Activated T-helper 1 cell treated with anti-CD3 and anti-CD28 coated beads, Interleukin-2, amount 50 U/mL, for 16 hours (primary cell): ENCODE data around the gene C16orf74.

ENCODE experiments used
- DNase-seq, 2 donors: peaks; one replicate each; pipeline ENCODE4 v3.0.0-alpha.2; 2020; ENCODE audit warnings: low read depth in 1 of 2, low spot score in 1 of 2

C16orf74 gene

DNA sequence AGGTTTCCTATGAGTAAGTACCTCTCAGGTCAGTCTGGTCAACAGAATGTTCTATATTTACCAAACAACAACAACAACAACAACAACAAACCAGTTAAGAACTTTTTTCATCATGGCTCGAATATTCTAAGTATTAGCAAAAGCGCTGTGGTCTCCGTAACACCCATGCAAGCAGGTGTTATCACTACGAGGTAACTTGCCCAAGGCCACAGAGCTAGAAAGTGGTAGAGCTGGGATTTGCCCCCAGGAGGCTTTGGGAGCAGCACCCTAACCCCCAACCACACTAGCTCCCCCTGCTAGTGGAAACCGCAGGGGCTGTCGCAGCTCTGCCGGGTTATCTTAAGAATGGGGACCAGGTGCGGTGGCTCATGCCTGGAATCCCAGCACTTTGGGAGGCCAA, 23.9 kb upstream of the C16orf74 start:
- DNase-seq, result no peak

DNA sequence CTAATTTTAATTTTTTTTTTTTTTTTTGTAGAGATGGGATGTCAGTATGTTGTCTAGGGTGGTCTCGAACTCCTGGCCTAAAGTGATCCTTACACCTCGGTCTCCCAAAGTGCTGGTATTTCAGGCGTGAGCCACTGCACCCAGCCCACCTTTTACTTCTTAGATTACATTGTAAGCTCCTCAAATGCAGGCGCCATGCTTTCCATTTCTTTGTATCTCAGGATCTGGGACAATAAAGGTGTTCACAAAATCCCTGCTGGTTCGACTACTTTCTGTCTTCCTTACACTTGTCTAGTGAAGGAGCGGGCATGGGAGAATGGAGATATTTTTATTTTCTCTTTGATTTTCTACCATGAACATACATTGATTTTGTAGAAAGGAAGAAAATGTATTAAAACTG, 23.2 kb upstream of the C16orf74 start:
- no peak for DNase-seq

DNA sequence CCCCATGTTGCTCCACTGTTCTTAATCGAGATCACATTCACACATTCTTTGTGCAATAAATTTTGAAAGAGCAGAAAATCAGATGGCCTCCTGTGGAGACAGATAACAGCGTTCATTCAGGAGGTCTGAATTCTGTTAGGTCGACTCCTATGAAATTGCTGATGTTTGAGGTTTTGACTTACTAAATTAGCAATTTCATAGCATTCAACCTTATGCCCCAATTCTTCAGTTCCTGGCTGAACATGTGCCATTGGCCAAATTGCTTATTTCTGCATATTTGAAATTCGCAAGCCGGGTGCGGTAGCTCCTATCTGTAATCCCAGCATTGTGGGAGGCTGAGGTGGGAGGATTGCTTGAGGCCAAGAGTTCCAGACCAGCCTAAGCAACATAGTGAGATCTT, 22.1 kb upstream of the C16orf74 start:
- no peak for DNase-seq

DNA sequence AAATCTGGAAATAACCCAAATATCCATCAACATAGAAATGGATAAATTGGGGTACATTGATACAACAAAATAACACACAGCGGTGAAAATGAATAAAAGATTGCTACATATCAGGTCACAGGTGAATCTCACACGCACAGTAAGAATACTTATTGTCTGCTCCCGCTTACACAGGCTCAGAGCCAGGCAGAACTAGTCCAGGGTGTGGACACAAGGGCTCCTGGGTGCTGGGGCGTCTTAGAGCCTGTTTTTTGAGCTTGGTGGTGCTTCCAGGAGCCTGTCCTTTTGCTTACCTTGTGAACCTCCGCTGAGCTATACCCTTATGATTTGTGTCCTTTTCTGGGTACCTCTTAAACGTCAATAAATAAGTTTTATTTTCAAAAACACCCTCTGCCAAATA, 19.8 kb upstream of the C16orf74 start:
- DNase-seq, result no peak

DNA sequence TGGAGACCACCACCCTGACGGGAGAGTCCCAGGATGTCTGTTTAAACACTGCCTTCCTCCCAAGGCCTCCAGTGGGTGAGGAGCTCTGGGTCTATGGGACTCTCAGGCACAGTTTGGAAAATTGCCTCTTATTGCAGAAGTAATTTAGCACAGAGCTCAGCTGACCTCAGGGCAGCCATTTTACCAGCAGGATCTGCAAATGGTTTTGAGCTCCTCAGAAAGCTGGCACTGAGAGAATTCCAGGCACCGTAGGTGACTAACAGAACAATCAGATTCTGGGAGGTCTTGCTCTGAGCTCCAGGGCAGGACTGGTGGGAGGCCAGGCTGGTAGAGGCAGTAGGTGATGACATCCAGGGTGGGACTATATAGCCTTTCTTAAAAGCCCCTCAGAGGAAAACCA, 17.3 kb upstream of the C16orf74 start:
- no peak for DNase-seq

DNA sequence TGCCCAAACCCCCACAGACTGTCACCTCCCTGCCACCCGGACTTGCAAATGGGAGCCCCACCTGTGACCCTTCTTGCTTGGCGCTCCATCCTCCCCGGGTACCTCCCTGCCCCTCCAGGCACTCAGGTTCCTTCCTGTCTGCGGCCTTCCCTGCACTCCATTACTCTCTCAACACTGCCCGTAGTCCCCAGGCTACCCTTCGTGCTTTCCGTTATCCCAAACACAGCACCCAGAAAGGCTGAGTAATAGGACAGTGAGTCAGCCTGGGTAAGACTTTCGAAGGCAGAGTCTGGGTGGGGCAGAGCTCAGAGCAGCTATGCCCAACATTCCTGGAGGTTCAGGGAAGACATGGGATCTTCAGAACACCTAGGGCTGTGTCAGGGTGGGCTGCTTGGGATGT, 16.6 kb upstream of the C16orf74 start:
- DNase-seq, result no peak

DNA sequence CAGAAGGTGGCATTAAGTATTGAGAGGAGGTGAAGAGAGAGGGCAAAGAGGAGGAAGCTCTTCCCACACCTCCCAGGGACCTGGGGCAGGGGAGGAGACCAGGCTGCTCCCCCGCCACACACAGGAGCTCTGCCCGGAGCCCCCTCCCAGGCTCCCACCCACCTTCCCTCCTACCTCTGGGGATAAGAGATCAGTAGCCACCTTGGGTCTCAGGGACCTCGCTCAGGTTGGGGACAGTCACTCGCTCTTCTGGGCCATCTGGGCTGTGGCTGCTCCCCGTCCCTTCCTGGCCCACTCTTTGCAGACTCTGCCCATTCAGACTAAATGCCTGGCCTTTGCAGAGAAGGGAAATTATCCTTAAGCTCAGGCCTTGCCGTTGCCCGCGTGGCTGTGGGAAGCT, 14.9 kb upstream of the C16orf74 start:
- DNase-seq, result no peak

DNA sequence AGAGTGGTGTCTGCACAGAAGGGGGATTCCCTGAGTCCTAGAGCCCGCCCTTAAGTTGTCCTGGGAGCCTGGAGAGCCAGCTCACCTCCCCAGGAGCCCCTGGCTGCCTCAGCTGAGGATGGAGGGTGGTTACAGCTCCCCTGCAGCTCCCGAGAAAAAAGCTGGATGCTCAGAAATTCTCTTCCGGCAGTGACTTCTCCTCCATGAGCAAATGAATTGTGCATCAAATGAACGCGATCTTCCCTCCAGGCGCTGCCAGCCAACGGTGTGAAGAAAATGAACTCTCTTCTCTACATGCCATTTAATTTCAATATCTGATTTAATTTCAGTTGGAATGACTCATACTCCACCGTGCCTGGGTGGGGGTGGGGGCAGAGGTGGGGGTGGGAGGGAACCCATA, 14.3 kb upstream of the C16orf74 start:
- no peak for DNase-seq

DNA sequence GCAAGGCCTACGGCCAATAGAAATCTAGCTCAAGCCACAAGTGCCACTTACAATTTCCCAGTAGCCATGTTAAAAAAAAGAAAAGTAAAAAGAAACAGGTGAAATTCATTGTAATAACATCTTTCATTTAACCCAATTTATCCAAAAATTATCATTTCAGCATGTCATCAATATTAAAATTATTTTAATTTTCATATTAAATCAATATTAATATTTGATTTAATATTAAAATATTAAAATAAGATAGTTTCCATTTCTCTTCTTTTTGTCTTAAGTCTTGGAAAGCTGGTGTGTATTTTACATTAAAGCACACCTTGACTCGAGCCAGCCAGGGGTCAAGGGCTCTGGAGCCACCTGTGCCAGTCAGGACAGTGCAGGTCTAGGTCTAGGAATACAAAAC, 12.7 kb upstream of the C16orf74 start:
- no peak for DNase-seq

DNA sequence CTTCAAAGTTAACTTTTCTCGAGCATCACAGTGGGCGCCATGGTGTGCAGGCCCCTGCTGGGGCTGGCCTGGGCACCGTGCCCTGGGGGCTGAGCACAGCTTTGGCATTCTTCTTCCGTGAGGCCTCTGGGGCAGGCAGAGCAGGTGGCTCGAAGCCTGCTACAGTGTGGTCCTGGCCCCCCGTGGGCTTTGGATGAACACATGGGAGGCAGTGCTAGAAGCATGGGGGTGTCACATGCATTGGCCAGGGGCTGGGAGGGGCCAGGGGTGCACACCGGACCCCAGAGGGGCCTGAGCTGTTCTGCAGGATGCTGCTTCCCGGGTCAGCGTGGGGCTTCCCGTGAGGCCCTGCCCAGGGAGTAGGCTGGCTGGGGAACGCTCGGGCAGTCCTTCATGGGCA, 12.1 kb upstream of the C16orf74 start:
- DNase-seq, result no peak

DNA sequence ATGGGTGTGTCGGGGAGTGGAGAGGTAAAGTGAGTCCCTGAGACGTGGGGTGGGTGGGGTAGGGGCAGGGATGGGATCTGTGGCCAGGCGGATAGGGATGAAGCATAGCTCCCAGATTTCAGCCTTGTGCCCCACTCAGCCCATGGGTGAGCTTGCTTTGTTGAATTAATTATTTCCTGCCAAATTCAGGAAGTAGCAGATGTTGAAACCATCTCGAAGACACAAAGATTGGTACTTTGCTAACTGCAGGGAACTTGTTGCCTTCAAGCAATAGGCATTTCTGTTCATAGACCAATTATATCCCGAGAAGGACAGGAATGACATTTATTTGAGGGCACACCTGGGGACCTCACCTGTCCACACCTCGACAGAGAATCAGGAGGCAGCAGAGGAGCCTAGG, 11.0 kb upstream of the C16orf74 start:
- no peak for DNase-seq

DNA sequence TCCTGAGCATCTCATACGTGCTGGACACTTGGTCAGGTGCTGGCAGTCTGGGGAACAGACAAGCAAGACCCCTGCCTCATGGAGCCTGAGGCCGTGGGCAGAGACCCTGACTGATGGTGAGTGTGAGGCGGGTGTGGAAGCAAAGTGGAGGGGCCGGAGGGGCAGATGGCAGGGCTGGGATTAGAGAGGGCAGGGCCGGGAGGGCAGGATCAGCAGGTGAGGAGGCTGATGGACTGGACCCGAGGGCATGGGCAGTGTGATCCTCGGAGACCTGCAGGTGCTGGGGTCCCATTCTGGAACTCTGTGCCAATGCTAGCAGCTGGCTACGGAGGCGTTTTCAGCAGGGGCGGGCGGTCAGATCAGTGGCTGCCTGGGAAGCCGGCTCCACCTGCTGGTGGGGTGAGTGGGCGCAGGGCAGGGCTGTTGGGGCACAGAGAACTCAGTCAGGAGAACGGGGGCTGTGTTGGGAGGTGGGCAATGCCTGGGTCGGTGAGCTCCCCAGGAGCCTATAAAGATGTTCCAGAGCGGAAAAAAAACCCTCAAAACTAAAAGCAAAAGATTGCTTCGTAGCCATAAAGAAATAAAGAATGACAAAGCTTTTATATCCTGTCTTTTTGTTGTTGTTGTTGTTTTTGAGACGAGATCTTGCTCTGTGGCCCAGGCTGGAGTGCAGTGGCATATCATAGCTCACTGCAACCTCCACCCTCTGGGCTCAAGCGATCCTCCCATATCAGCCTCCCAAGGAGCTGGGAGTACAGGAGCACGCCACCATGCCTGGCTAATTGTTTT, 8.9 kb upstream of the C16orf74 start:
- no peak for DNase-seq

DNA sequence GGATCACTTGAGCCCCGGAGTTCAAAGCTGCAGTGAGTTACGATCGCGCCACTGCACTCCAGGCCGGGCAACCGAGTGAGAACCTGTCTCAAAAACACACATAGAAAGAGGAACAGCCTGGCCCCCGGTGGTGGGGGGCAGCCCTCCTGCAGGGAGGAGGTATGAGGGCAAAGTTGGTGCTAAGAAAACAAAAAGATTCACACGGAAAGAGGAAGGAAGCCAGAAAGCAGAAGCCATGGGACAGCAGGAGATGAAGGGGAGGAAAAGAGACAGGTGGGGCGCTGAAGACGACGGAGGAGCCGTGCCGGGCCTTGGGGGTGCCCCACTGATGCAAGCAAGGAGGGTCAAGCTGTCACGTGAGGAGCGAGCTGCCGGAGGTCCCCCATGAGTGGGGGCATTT, 8.2 kb upstream of the C16orf74 start:
- DNase-seq, result no peak

DNA sequence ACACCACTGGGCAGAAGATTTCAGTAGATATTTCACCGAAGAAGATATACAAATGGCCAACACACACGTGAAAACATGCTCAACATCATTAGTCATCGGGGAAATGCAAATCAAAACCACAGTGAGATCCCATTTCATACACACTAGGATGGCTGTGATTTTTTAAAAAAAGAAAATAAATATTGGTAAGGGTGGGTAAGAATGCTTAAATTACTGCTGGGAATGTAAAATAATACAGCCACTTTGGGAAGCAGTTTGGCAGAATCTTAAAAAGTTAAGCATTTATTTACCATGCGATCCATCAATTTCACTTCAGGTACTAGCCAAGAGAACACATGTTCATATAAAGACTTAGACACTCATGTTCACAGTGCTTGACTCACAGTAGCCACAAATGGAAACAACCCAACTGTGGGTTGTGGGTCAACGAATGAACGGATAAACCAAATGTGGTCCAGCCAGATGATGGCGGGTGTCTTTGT, 6.5 kb upstream of the C16orf74 start:
- DNase-seq, result no peak

DNA sequence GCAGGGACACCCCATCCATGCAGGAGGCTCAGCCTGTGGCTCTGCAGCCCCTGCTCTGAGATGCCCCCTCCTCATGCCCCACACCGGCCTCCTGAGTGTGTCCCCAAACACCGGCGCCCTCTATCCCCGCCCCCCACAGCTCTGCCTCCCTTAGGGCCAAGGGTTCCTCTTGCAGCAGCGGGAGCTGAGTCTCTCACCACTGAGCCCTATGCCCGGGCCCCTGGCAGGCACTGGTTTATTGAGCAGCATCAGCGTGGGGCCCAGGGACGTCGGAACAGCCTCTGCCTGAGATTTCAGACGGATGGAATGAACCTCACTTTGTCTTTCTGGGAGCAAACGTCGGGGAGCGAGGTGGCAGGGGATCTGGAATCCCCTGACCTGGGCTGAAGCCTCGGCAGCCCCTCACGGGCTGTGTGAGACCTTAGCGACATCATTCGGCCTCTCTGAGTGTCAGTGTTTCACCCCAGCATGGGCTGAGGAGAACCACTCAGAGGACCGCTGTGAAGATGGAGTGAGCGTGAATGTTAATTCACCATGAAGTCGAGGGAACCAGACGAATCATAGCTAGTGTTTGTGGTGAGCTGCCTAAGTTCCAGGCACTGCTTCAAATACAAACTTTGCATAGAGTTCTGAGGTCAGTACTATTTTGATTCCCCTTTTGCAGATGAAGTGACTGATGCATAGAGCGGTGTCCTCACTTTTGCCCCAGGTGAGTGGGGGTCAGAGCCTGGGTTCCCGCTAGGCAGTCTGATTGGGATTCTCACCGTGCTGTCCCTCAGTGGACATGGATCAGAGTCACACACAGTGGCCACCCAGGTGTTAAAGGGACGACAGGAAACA, 5.3 kb upstream of the C16orf74 start:
- DNase-seq, result no peak

DNA sequence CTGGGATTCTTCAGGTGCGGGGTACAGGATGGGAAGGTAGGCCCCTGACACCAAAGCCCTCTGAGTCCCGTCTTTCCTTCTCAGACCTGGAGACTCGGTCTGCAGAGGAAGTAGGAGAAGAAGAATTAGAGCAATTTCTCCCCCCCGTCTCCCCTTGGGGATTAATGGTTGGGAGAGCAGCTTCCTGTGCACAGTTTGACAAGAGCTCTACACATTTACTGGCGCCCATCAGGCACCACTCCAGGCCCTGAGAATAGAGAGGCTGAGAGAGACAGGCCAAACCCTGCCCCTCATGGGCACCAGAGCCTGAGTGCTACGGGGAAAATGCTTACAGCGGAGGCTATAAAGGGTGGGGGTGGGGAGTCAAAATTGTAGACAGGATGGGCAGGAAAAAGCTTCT, 3.5 kb upstream of the C16orf74 start:
- DNase-seq, result no peak

DNA sequence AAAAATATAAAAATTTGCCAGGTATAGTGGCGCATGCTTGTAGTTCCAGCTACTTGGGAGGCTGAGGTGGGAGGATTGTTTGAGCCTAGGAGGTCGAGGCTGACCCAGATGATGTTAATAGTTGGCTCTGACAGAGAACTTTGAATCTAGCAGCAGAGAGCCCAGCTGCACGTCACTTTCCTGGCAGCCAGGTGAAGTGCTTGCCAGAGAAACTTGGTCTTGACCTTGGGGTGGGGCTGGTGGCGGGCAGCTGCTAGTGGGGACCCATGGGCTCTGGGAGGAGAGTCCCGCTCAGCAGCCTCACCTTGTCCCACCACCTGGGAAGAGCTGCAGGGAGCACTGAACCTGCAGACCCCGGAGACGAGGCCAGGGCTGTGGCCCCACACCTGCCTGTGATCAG, 3.1 kb upstream of the C16orf74 start:
- DNase-seq, result no peak

DNA sequence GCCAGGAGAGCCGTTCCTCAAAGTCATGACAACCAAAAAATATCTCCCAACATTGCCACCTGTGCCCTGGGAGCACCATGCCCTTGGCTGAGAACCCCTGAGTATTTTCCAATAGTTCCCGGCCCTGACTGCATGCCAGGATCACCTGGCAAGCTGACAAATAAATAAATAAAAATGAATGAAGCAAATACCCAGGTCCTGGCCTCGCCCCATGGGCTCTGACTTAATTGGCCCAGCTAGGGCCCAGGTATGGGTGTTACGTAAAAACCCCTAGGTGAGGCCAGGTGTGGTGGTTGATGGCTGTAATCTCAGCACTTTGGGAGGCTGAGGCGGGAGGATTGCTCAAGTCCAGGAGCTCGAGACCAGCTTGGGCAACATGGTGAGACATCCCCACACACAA, 2.7 kb upstream of the C16orf74 start:
- DNase-seq, result no peak

DNA sequence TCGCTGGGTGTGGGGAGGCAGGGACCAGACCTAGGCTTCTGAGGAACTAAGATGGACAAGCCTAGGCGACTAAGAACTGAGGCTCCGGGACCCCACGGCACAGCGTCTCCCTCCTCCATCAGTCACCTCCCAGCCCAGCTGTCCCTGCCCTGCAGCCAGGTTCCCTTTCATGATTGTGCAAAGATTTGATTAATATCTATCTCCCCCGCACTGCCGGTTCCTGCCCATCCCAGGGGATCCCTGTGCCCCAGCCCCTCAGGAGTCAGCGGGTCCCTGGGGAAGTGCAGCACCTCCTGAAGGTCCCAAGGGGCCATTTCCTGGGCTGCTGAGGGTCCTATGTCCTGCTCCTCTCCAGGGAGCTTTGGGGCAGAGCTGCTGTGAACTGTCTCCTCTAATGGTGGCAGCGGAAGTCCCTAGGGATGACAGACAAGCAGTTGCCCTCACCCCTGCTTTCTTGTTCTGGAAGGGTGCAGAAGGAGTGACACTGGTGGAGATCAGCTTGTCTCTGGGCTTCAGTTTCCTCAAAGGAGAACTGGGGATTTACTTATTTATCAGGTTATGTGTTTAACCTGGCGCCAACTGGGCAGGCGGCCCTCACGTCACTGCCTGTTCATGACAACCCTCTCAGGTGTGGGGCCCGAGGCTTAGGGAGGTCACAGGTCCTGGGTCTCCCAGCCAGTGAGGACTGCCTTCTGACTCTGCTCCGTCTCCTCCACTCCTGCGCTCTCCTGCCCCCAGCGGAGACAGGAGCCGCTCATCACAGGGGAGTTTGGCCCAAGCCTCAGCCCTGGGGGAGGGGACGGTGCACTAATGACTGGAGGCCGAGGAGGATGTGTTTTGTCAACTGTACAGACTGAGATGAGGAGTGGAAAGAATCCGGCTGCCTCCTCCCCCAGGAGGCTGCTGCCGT, 1.9 kb upstream of the C16orf74 start:
- DNase-seq, result no peak

DNA sequence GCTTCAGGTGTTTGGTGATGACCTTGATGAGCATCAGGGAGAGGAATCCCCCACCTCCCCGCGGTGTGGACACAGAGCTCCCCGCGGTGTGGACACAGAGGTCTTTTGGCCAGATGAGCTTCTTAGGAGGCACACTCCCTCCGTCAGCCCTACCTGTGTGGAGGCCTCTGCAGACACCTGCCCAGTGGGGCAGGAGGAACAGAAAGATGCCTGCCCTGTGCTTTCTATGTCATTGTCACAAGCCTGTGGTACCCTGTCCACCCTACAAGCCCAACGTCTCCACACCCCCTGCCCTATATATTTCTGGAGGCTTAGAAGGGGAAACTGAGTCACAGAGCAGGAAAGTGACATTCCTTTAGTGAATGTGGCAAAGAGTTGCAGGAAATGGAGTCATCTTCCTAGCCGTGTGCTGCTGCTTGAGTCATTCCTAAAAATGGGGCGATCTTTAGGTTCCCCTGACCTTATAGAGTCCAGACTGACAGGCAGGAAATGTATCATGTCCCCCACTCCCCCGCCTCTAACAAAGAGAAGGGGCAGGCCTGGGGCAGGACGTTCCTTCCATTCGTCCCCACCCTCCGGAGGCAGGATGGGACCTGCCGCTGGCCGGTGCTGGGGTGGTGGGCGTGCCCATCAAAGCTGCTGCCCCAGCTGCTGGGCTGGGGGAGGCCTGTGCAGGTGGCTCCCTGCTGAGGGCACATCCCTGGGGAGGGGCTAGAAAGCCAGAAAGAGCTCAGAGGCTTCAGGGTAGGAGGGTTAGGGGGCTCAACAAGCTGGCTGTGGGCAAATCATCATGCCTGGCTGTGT, 1.0 kb upstream of the C16orf74 start:
- no peak for DNase-seq
